Measurements from ENCODE around the gene ABCD4.

GRCh38 chr14:74350211-74350927 is 47.6 kb upstream of the ABCD4 start:
- TF ChIP-seq EZH2phosphoT487 (IDR thresholded peaks at IDR 0.05; ENCODE audit: insufficient read depth, low read depth): no peak
- no peak for TF ChIP-seq EZH2 (IDR thresholded peaks at IDR 0.05; ENCODE audit: insufficient read depth, poor library complexity, severe bottlenecking)

All from GM23248 (cell line).